Right lobe of liver (tissue), 4 donors: ENCODE results near the gene COL18A1.

Source experiments
- CTCF ChIP-seq, 4 donors: fragments of 200-600 bp in 3 of 4; fragments of 450-650 bp in 1 of 4; IDR thresholded peaks; one replicate each; pipeline versions ENCODE4 v1.5.1 to v1.8.0; 2016 to 2022; ENCODE audit warnings: antibody characterized with exemption in 4 of 4, mild to moderate bottlenecking in 2 of 4
- POLR2A ChIP-seq: fragments of 450-650 bp; IDR thresholded peaks from one replicate; pipeline ENCODE4 v1.6.1; 2017; ENCODE audit warnings: antibody characterized with exemption, mild to moderate bottlenecking
- donor health status: DM: no; HTN: no; CAD: no.
- donor health status: DM: no; HTN: no; CAD: no.
- donor health status: DM: no; HTN: yes; CAD: no.

- no peak for TF ChIP-seq POLR2A
- TF ChIP-seq CTCF (IDR thresholded peaks at IDR 0.05) = no peak
These were observed 39.2 kb upstream of the COL18A1 start for GRCh38 chr21:45365608-45366241.
